Transverse colon (tissue), 3 donors: Measurements from ENCODE around the gene KAT7.

ENCODE experiments used
- CTCF ChIP-seq, 5 experiments: fragments of 200-600 bp in 3 of 5; fragments of 450-650 bp in 2 of 5; sonication (generic) in 3 of 5; IDR thresholded peaks; 1 replicate in 2 of 5; 2 replicates in 3 of 5; pipeline ENCODE4 v1.5.1; 2016 to 2017; ENCODE audit warnings: antibody characterized with exemption in 5 of 5, inconsistent platforms in 3 of 5, mild to moderate bottlenecking in 2 of 5, moderate library complexity in 1 of 5
- EP300 ChIP-seq: sonication (generic); formaldehyde crosslinking; IDR thresholded peaks from one replicate; pipeline ENCODE4 v1.6.1; 2017; ENCODE audit warnings: antibody characterized with exemption, low read depth

GRCh38 chr17:49870298-49870697 is 81.8 kb downstream of the KAT7 start:
- TF ChIP-seq EP300 (no peak), CTCF (IDR thresholded peaks at IDR 0.05) (no peak)
